Esophagus muscularis mucosa (tissue), 3 donors: Measurements from ENCODE around the gene BST1.

ENCODE experiments used
- CTCF ChIP-seq, 3 experiments: fragments of 200-600 bp in 2 of 3; fragments of 450-650 bp in 1 of 3; sonication (generic) in 2 of 3; IDR thresholded peaks; one replicate each; pipeline ENCODE4 v1.5.1; 2017 to 2019; ENCODE audit warnings: antibody characterized with exemption in 3 of 3, mild to moderate bottlenecking in 2 of 3, moderate library complexity in 1 of 3
- POLR2A ChIP-seq: fragments of 450-650 bp; IDR thresholded peaks from one replicate; pipeline ENCODE4 v1.6.1; 2017; ENCODE audit warnings: antibody characterized with exemption, moderate library complexity, mild to moderate bottlenecking, low read depth
- POLR2AphosphoS5 ChIP-seq, 2 donors: sonication (generic); formaldehyde crosslinking; IDR thresholded peaks; one replicate each; pipeline ENCODE4 v1.6.1; 2017; ENCODE audit warnings: antibody characterized with exemption in 2 of 2

- no peak for TF ChIP-seq CTCF (IDR thresholded peaks at IDR 0.05)
- no peak for TF ChIP-seq POLR2A
- no peak for TF ChIP-seq POLR2AphosphoS5 (IDR thresholded peaks at IDR 0.05)
Observed at GRCh38 chr4:15674926-15675325, 27.9 kb upstream of the BST1 start.
